Stomach (tissue), 9 donors: ENCODE measurements around the gene SPTLC1. TPM values are rescaled to one million over a fixed set of nuclear protein-coding genes. Genes with fewer than 3 reads are reported as not detected.

Experiments
- DNase-seq, 2 donors: peaks; one replicate each; pipeline versions ENCODE4 v3.0.0 to v3.0.0-alpha.2; 2013 to 2019
- H3K27ac ChIP-seq, 5 donors: fragments of 200-600 bp in 4 of 5; sonication (generic) in 4 of 5; one replicate each; pipeline ENCODE4 v1.5.1; 2013 to 2019; ENCODE audit warnings: mild to moderate bottlenecking in 1 of 5, moderate library complexity in 1 of 5
- H3K27me3 ChIP-seq, 3 donors: fragments of 200-600 bp; sonication (generic); one replicate each; pipeline ENCODE4 v1.5.1; 2017 to 2019; ENCODE audit warnings: mixed run types in 1 of 3
- H3K36me3 ChIP-seq, 4 donors: fragments of 200-600 bp; sonication (generic); 1 replicate in 3 of 4; 2 replicates in 1 of 4; pipeline ENCODE4 v1.5.1; 2016 to 2019
- H3K4me1 ChIP-seq, 4 donors: fragments of 200-600 bp; sonication (generic); one replicate each; pipeline ENCODE4 v1.5.1; 2016 to 2019
- H3K4me3 ChIP-seq, 4 donors: fragments of 200-600 bp; sonication (generic) in 3 of 4; one replicate each; pipeline ENCODE4 v1.5.1; 2016 to 2019; ENCODE audit warnings: mild to moderate bottlenecking in 1 of 4
- H3K9me3 ChIP-seq, 4 donors: fragments of 200-600 bp; sonication (generic); one replicate each; pipeline ENCODE4 v1.5.1; 2016 to 2019
- EP300 ChIP-seq: sonication (generic); formaldehyde crosslinking; IDR thresholded peaks from one replicate; pipeline ENCODE4 v1.6.1; 2017; ENCODE audit warnings: antibody characterized with exemption
- POLR2A ChIP-seq, 4 donors: fragments of 450-650 bp; IDR thresholded peaks; one replicate each; pipeline ENCODE4 v1.6.1; 2016; ENCODE audit warnings: antibody characterized with exemption in 4 of 4, control low read depth in 2 of 4, mild to moderate bottlenecking in 1 of 4, moderate library complexity in 1 of 4
- POLR2AphosphoS5 ChIP-seq, 3 donors: sonication (generic); formaldehyde crosslinking; IDR thresholded peaks; one replicate each; pipeline ENCODE4 v1.6.1; 2016; ENCODE audit warnings: antibody characterized with exemption in 3 of 3
- WGBS, 5 donors: extraction: QIAGEN DNeasy Blood & Tissue Kit in 3 of 5; methylation state at CpG; one replicate each; pipeline versions ENCODE4 v1.1.5 to v1.1.7; 2013 to 2018; 5-methylcytosine and 5-hydroxymethylcytosine counted together
- intact Hi-C: fragments of 100-400 bp; cut with DNase I; formaldehyde crosslinking; loops from one replicate; pipeline ENCODE4 v1.15.1; 2023; ENCODE audit warnings: low total_unique reads
- polyA plus RNA-seq, 3 donors: library from polyadenylated mRNA; stranded (reverse); fragments of 200-250 nt; gene quantifications; one replicate each; pipeline ENCODE4 v1.2.3, GENCODE V29; 2013
- total RNA-seq, 5 donors: library from RNA; depleted of rRNA; stranded (reverse); fragments of >200 nt; gene quantifications; one replicate each; pipeline versions ENCODE4 v1.1.0 to v1.2.3, GENCODE V29; 2014 to 2016
- TF ChIP-seq, protein P1 (sequence below), 7 experiments: fragments of 450-650 bp in 4 of 7; fragments of 200-600 bp in 3 of 7; sonication (generic) in 3 of 7; IDR thresholded peaks; one replicate each; pipeline ENCODE4 v1.5.1; 2016 to 2019; ENCODE audit warnings: antibody characterized with exemption in 7 of 7, control low read depth in 2 of 7, mild to moderate bottlenecking in 1 of 7
- donor health status: healthy with polysubstance abuse.
- donor health status: Bipolar disorder and iron deficiency.
- donor health status: healthy.

SPTLC1 gene
- total and polyA plus RNA-seq, 8 donors: 14.4 to 157 (median 49.2) TPM

DNA sequence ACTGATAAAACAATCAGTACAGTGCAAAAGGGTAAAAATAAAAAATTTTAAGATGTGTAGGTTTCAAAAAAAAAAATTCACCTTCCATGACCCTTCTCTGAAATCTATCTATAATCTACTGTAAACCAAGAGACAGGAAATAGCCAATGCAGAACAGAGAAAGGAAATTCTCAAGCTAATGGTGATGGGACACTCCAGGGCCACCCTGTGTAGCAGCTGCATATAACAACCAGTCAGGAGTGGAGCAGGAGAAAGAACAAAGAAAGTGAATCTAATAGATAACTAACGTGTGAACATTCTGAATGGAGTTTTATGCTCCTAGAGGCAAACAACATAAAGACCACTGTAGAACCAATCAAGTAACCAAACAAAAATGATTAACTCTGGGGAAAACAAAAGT is 16.6 kb downstream of the SPTLC1 start:
- intact Hi-C loops: no loop called here

DNA sequence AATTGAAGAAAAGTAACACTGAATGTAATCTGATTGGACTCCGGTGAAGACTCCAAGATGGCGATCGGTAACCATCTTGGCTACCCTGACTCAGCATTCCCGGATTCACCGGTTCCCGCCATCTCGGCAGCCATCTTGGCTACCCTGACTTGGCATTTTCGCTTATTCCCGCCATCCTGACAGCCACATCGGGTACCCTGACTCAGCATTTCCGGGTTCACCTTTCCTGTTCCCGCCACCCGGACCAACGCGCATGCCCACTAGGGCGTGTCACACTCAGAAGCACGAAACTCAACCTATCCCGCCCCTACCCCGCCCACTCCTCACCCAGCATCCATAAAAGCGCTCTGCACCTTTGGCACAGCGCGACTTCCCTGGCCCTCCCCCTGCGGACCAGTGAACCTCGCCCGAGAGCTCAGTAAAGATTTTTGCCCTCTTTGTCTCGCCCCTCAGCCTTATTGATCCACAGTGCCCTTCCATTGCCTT is 17.2 kb downstream of the SPTLC1 start:
- 35 to 66% (median 40%) methylated on average over 26 of the region's 26 CpGs for WGBS, 5 donors
- intact Hi-C loops: no loop called here

More for the DNA sequence above, 16.6 kb downstream of the SPTLC1 start:
- 31 to 55% (median 37%) methylated on average over 1 of the region's 1 CpG for WGBS, 5 donors
- H3K36me3 ChIP-seq: peaks cover 0 to 29% (median 14%) of the 10 kb centered on the region in 4 donors
- peak overlapping the region in 3 of 5 donors; percentile 52 to 70 (median 69) for H3K27ac ChIP-seq
- H3K9me3 ChIP-seq: no peaks in the 10 kb centered on the region
- no peak for TF ChIP-seq POLR2A (IDR thresholded peaks at IDR 0.05)
- no peak for TF ChIP-seq EP300
- TF ChIP-seq POLR2AphosphoS5 (IDR thresholded peaks at IDR 0.05): no peak
- DNase-seq: peak in 1 of 2 donors; percentile 22
- peak overlapping the region in 2 of 4 donors; percentile 29 to 34 for H3K4me3 ChIP-seq
- H3K4me1 ChIP-seq: peaks cover 0 to 16% (median 4%) of the 10 kb centered on the region in 4 donors
- H3K27me3 ChIP-seq: no peaks in the 10 kb centered on the region

DNA sequence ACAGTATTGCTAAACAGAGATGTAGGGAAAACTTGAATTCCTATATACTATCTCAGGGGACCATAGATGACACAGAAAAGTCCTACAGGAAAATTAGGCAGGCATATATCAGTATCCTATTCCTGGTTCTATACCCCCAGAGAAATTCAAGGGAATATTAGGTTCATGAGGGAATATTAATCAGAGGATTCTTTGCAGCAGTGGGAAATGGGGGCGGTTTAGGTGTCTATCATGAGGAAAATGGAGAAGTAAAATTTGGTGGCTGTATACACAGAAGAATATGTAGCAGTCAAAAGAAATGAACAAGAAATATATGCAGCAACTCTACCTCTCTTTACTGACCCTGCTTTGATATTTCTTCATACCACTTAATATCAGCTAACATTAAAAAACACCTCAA is 20.0 kb downstream of the SPTLC1 start:
- H3K4me3 ChIP-seq: no peak overlapping the region
- WGBS, 5 donors: 88 to 98% (median 90%) methylated on average over 1 of the region's 1 CpG
- H3K27ac ChIP-seq: no peak overlapping the region
- DNase-seq: no peak
- TF ChIP-seq POLR2AphosphoS5 (IDR thresholded peaks at IDR 0.05) (no peak), POLR2A (IDR thresholded peaks at IDR 0.05) (no peak)
- intact Hi-C loops: no loop called here
- peaks cover 0 to 16% (median 5%) of the 10 kb centered on the region in 4 donors for H3K36me3 ChIP-seq
- no peaks in the 10 kb centered on the region for H3K27me3 ChIP-seq
- H3K9me3 ChIP-seq: no peaks in the 10 kb centered on the region
- peaks cover 0 to 16% (median 4%) of the 10 kb centered on the region in 4 donors for H3K4me1 ChIP-seq

More for the DNA sequence above, 17.2 kb downstream of the SPTLC1 start:
- DNase-seq: peak; percentile 92 to 96
- H3K36me3 ChIP-seq: peaks cover 0 to 23% (median 8%) of the 10 kb centered on the region in 4 donors
- no peaks in the 10 kb centered on the region for H3K9me3 ChIP-seq
- H3K4me3 ChIP-seq: peak overlapping the region in 3 of 4 donors; percentile 29 to 39 (median 34)
- no peaks in the 10 kb centered on the region for H3K27me3 ChIP-seq
- peaks cover 0 to 16% (median 4%) of the 10 kb centered on the region in 4 donors for H3K4me1 ChIP-seq
- H3K27ac ChIP-seq: peak overlapping the region in 3 of 5 donors; percentile 52 to 70 (median 69)
- TF ChIP-seq EP300: no peak
- TF ChIP-seq, protein P1, sequence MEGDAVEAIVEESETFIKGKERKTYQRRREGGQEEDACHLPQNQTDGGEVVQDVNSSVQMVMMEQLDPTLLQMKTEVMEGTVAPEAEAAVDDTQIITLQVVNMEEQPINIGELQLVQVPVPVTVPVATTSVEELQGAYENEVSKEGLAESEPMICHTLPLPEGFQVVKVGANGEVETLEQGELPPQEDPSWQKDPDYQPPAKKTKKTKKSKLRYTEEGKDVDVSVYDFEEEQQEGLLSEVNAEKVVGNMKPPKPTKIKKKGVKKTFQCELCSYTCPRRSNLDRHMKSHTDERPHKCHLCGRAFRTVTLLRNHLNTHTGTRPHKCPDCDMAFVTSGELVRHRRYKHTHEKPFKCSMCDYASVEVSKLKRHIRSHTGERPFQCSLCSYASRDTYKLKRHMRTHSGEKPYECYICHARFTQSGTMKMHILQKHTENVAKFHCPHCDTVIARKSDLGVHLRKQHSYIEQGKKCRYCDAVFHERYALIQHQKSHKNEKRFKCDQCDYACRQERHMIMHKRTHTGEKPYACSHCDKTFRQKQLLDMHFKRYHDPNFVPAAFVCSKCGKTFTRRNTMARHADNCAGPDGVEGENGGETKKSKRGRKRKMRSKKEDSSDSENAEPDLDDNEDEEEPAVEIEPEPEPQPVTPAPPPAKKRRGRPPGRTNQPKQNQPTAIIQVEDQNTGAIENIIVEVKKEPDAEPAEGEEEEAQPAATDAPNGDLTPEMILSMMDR (IDR thresholded peaks at IDR 0.05): no peak
- TF ChIP-seq POLR2A (IDR thresholded peaks at IDR 0.05): no peak
- TF ChIP-seq POLR2AphosphoS5 (IDR thresholded peaks at IDR 0.05): peak in 2 of 3 donors; percentile 64 to 81

DNA sequence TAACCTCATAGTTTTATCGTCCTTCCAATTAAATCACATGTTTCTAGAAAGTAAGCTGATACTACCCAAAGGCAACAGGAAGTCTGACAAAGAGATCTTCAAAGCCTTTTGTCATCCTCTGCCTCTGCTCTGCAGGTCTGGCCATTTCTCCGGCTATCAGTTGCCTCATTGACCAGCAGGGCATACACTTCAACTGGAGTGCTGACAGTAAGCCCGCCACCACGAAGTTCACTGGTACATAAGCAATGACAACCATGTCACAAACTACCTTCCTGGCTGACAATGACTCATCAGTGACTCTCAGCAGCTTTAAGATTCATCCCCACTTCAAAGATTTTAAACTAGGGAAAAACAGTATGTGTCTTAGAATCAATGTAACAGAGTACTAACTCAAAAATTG is 20.6 kb downstream of the SPTLC1 start:
- WGBS, 5 donors: 87 to 93% (median 91%) methylated on average over 4 of the region's 4 CpGs
- H3K27ac ChIP-seq: no peak overlapping the region
- H3K4me1 ChIP-seq: peaks cover 0 to 16% (median 4%) of the 10 kb centered on the region in 4 donors
- peaks cover 0 to 16% (median 5%) of the 10 kb centered on the region in 4 donors for H3K36me3 ChIP-seq
- TF ChIP-seq POLR2AphosphoS5 (IDR thresholded peaks at IDR 0.05): no peak
- TF ChIP-seq POLR2A (IDR thresholded peaks at IDR 0.05): no peak
- TF ChIP-seq, protein P1 (IDR thresholded peaks at IDR 0.05): no peak
- no peak for TF ChIP-seq EP300
- no peak overlapping the region for H3K4me3 ChIP-seq
- H3K9me3 ChIP-seq: no peaks in the 10 kb centered on the region
- H3K27me3 ChIP-seq: no peaks in the 10 kb centered on the region
- intact Hi-C loops: no loop called here
- DNase-seq: no peak

DNA sequence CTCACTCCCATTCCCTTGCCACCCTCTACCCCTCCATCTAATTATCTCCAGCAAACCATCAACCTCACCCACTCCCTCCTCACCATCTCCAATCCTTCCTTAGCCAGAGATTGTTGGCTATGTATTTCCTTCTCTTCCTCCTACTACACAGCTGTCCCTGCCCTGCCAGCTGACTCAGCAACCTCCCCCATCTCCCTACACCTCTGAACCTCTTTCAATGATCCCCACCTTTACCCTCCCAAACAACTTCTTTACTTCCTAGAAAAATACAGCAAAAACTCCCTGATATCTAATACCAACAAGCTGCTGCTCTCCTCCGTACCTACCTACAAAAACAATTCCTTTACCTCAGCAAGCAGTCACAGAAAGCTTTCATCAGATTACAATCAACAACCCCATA is 37.3 kb downstream of the SPTLC1 start:
- TF ChIP-seq POLR2AphosphoS5 (IDR thresholded peaks at IDR 0.05) (no peak), EP300 (no peak), POLR2A (IDR thresholded peaks at IDR 0.05) (no peak)
- TF ChIP-seq, protein P1 (IDR thresholded peaks at IDR 0.05): no peak
- no peak for DNase-seq
- H3K36me3 ChIP-seq: peaks cover 23 to 88% (median 85%) of the 10 kb centered on the region in 4 donors
- no peaks in the 10 kb centered on the region for H3K4me1 ChIP-seq
- WGBS, 5 donors: 93 to 100% (median 97%) methylated on average over 1 of the region's 1 CpG
- intact Hi-C loops: no loop called here
- no peak overlapping the region for H3K27ac ChIP-seq
- H3K4me3 ChIP-seq: no peak overlapping the region
- H3K27me3 ChIP-seq: no peaks in the 10 kb centered on the region
- no peaks in the 10 kb centered on the region for H3K9me3 ChIP-seq
